ENCODE results near the gene ADCY5. TPM values are rescaled to one million over a fixed set of nuclear protein-coding genes. Genes with fewer than 3 reads are reported as not detected.
A peak's percentile ranks its signal among the peaks of the same experiment; 100 is the strongest.
"Not testable (repeated sequence)": the region's sequence is repeated elsewhere in the genome, so short reads cannot be mapped to it uniquely, and the experiment has no call there.

The ADCY5 gene
- total RNA-seq, 1 donor from 2014 or later = 4.0 TPM

DNA sequence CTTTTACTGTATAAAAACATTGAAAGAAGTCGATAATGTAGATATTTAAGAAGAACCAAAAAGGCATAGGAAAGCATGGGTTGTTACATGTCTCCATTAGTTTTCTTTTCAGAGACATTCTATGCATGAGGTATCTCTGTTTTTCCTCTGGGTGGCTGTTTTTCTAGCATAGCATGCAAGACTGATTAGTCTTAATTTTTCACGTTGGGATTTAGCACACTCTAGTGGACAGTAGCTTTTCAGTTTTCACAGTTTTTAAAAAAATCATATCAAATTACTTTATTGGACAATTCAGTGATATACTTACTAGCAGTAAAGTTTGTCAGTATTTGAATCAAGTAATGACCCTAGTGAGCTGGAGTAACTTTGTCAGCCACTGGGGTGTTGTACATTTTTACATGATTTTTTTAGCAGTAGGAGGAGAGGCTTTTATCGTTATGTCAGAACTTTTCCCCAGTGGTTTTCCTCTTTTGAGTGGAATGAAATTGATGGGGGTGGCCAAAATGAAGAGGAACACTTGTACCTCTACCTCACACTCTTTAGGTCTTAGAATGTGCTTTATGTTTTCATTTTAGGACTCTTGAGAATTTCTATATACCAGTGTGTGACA is 190.0 kb downstream of the ADCY5 start:
- DNase-seq = peak; percentile 61

DNA sequence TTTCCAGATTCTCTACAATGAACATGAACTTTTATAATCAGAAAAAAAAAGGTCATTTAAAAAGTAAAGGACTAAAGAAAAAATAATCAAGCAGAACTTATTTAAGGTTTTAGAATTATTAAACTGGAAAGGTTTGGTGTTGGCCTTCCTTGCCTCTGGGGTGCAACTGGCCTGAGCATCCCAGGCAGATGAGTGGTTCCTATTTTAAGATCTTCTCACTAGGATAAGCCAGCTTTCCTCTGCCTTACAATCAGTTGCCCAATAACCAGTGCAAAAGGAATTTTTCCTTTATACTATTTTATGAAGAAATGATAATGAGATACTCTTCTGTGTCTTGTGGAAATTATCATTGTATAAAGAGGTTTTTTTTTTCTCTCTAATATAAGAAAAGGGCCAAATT is 190.5 kb downstream of the ADCY5 start:
- DNase-seq = no peak

DNA sequence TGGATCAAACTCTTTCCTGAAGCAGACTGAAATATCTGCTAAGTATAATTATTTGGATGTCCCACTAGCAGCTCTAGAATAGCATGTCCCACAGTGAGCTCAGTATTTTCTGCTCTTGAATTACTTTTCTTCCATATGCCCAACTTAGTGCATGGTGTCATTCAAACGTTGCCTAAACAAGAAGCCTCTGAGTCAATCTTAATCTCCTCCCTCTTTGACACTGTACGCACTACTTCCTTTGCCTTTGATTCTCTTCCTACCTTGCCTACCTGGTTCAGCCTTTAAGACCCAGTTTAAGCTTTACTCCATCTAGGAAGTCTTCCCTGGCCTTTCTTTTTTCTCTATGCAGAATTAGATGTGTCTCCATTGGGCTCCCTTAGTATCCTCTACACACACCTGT is 192.6 kb downstream of the ADCY5 start:
- no peak for DNase-seq

DNA sequence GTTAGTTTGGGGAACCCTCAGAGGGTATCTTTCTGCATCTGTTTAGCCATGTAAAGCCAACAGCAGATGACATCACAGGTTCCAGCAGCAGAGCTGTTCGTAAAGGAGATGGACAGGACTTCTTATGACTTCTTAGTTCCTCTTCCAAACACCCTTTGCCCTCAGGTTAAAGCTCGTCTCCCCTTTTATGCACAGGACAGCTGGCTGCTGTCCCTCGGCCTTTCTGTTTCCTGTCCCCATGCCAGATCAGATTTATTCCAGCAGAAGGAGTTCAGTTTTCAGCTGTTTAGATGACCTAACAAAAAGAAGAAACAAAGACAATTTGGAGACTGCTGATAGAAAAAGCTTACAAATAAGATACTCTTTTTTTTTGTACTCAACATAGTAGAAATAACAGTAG is 202.0 kb downstream of the ADCY5 start:
- DNase-seq = no peak

DNA sequence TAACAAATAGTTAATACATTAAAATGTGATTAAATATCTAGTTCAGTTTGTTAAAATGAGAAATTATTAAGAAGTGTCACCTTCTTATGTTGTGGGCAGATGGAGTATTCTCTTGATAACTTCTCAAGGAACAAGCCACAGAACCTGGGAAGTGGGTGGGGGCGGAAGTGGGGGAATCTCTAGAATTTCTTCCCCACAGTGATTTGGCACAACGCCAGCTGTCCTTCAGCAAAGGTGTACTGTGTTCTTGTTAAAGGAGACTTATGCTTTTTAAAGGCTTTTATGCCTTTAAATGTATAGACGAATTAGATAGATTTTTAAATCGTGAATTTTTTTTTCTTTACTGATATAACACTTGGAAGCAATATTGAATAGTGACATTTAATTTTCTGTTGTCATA is 204.8 kb downstream of the ADCY5 start:
- DNase-seq = no peak

DNA sequence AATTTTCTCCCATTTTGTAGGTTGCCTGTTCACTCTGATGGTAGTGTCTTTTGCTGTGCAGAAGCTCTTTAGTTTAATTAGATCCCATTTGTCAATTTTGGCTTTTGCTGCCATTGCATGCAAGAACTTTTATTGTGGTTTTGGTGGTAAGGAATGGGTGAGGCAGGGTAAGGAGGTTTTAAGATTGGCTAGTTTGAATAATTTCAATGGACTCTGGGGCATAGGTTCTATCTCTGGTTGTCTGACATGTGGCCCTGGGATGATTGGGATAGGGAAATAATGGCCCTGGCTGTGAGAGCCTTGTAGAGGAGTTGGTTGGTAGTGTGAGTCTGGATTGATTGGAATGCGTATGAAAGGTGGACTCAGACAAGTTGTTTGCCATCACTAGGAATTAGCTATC is 209.1 kb downstream of the ADCY5 start:
- DNase-seq = no peak

DNA sequence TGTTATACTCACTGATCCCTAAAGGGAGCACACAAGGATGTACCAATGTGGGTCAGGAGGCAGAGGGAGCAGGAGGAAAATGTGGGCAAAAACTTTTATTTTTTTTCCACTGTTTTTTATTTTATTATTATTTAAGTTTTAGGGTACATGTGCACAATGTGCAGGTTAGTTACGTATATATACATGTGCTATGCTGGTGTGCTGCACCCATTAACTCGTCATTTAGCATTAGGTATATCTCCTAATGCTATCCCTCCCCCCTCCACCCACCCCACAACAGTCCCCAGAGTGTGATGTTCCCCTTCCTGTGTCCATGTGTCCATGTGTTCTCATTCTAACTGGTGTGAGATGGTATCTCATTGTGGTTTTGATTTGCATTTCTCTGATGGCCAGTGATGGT is 209.7 kb downstream of the ADCY5 start:
- DNase-seq = not testable (repeated sequence)

DNA sequence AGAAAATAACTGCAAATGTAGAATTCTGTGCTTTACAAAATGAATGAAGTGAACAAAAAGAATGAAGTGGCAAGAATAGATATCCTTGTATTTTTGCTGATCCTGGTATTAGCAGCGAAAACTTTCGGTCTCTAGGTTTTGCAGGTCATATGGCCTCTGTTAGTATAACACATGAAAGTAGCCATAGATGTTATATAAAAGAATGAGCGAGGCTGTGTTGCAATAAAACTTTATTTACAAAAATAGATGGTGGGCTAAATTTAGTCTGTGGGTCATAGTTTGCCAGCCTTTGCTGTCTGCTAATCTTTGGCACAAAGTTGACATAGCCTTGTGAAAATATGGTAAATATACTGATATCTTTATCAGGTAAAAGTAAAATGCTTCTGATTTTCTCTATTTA is 212.0 kb downstream of the ADCY5 start:
- no peak for DNase-seq

Other genes starting within 250 kb of the ADCY5 start
- 41.2 TPM for gene SEC22A, start 247.1 kb downstream of the ADCY5 start, total RNA-seq
- gene HACD2, start 136.0 kb upstream of the ADCY5 start, total RNA-seq = 37.1 TPM

Data from skin of body (tissue), 2 donors.